ENCODE data around the gene HSP90AB1.

GRCh38 chr6:44291841-44292240 is 44.9 kb downstream of the HSP90AB1 start:
- TF ChIP-seq EZH2 (IDR thresholded peaks at IDR 0.05; ENCODE audit: borderline replicate concordance) (no peak), EZH2phosphoT487 (IDR thresholded peaks at IDR 0.05; ENCODE audit: low read depth, severe bottlenecking, unreplicated experiment) (no peak)
- TF ChIP-seq, protein P1, sequence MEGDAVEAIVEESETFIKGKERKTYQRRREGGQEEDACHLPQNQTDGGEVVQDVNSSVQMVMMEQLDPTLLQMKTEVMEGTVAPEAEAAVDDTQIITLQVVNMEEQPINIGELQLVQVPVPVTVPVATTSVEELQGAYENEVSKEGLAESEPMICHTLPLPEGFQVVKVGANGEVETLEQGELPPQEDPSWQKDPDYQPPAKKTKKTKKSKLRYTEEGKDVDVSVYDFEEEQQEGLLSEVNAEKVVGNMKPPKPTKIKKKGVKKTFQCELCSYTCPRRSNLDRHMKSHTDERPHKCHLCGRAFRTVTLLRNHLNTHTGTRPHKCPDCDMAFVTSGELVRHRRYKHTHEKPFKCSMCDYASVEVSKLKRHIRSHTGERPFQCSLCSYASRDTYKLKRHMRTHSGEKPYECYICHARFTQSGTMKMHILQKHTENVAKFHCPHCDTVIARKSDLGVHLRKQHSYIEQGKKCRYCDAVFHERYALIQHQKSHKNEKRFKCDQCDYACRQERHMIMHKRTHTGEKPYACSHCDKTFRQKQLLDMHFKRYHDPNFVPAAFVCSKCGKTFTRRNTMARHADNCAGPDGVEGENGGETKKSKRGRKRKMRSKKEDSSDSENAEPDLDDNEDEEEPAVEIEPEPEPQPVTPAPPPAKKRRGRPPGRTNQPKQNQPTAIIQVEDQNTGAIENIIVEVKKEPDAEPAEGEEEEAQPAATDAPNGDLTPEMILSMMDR (IDR thresholded peaks at IDR 0.05; ENCODE audit: poor library complexity), result no peak

All from hepatocyte (in vitro differentiated cells).